Subcutaneous abdominal adipose tissue (tissue), 5 donors: Measurements from ENCODE around the gene ST6GAL1.
"Not testable (repeated sequence)": the region's sequence is repeated elsewhere in the genome, so short reads cannot be mapped to it uniquely, and the experiment has no call there.

Experiments
- H3K27ac ChIP-seq: one replicate; pipeline ENCODE4 v1.7.0; 2013; ENCODE audit warnings: low read depth, mild to moderate bottlenecking, inconsistent platforms, low read length, moderate library complexity
- H3K27me3 ChIP-seq, 5 donors: one replicate each; pipeline ENCODE4 v1.7.0; 2013; ENCODE audit warnings: low read length in 5 of 5, inconsistent platforms in 1 of 5; ENCODE audit not compliant: control insufficient read depth in 5 of 5, insufficient read depth in 4 of 5
- H3K36me3 ChIP-seq, 5 donors: one replicate each; pipeline ENCODE4 v1.7.0; 2013; ENCODE audit warnings: low read length in 5 of 5; ENCODE audit not compliant: control insufficient read depth in 5 of 5, insufficient read depth in 5 of 5
- H3K4me1 ChIP-seq, 5 donors: one replicate each; pipeline ENCODE4 v1.7.0; 2013; ENCODE audit warnings: low read length in 5 of 5, mild to moderate bottlenecking in 3 of 5, moderate library complexity in 1 of 5; ENCODE audit not compliant: control insufficient read depth in 5 of 5, insufficient read depth in 5 of 5
- H3K4me3 ChIP-seq, 5 donors: one replicate each; pipeline ENCODE4 v1.7.0; 2013; ENCODE audit warnings: low read length in 5 of 5, low read depth in 1 of 5
- H3K9ac ChIP-seq, 5 donors: one replicate each; pipeline ENCODE4 v1.7.0; 2013; ENCODE audit warnings: low read length in 5 of 5, mild to moderate bottlenecking in 4 of 5, moderate library complexity in 3 of 5
- H3K9me3 ChIP-seq, 5 donors: one replicate each; pipeline ENCODE4 v1.7.0; 2013; ENCODE audit warnings: low read length in 5 of 5; ENCODE audit not compliant: control insufficient read depth in 5 of 5
- donor health status: healthy.
- donor health status: healthy.
- donor health status: healthy.
- donor health status: healthy.
- donor health status: healthy.

The ST6GAL1 gene

DNA sequence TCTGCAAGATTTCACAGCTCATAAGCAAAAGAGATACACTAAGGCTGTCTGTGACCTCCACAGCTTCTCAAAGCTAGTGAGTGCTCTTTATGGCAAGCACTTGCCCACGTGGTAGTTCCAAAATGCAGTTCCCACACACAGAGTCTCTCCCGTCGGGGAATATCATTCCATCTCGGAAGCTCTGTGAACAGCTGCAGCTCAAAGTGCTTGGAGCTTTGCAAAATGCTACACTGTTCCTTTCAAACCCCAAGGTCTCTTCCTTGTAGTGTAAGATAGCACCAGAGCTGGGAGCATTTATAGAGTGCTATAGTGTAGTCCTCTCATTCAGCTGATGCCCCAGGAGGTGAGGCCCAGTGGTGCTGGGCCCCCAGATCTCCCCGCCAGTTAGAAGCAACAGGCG lies 36.1 kb downstream of the ST6GAL1 start:
- Histone ChIP-seq H3K4me1 (peaks cover 0 to 42% (median 11%) of the 10 kb centered on the region in 5 donors), H3K9ac (no peak overlapping the region), H3K9me3 (no peaks in the 10 kb centered on the region), H3K4me3 (no peak overlapping the region), H3K27ac (no peak overlapping the region), H3K36me3 (peaks cover 0 to 5% (median 0%) of the 10 kb centered on the region in 5 donors), H3K27me3 (peaks cover 0 to 3% (median 0%) of the 10 kb centered on the region in 5 donors)

GRCh38 chr3:186967236-186967635 lies 36.9 kb downstream of the ST6GAL1 start:
- H3K4me1 ChIP-seq: peaks cover 0 to 44% (median 11%) of the 10 kb centered on the region in 5 donors
- peak overlapping the region in 2 of 5 donors; percentile 9 to 17 for H3K4me3 ChIP-seq
- not testable (repeated sequence) for H3K9ac ChIP-seq, H3K36me3 ChIP-seq, H3K27me3 ChIP-seq, H3K9me3 ChIP-seq
- H3K27ac ChIP-seq: peak overlapping the region; percentile 30

DNA sequence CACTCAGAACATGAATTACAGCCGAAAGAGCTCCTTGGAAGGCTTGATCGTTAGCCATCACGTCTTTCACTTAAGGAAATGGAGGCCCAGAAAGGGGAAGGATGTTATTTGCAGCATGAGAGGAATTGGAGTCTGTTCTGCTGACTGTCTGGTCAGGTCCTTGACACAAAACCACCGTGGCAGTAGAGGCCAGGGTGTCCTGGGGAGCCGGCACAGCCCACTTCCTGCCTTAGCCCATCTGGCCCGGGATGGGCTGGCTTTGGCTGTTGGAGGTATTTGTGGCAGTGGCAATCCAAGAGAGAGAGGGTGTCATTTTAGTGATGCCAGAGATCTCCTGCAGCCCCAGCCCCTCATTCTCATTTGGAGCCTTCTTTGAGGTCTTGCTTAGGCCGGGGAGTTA lies 37.4 kb downstream of the ST6GAL1 start:
- H3K4me1 ChIP-seq: peaks cover 0 to 44% (median 11%) of the 10 kb centered on the region in 5 donors
- peaks cover 0 to 3% (median 0%) of the 10 kb centered on the region in 5 donors for H3K27me3 ChIP-seq
- peak overlapping the region in 2 of 5 donors; percentile 9 to 17 for H3K4me3 ChIP-seq
- H3K9me3 ChIP-seq: no peaks in the 10 kb centered on the region
- no peak overlapping the region for H3K9ac ChIP-seq
- peaks cover 0 to 9% (median 0%) of the 10 kb centered on the region in 5 donors for H3K36me3 ChIP-seq
- H3K27ac ChIP-seq: peak overlapping the region; percentile 30

DNA sequence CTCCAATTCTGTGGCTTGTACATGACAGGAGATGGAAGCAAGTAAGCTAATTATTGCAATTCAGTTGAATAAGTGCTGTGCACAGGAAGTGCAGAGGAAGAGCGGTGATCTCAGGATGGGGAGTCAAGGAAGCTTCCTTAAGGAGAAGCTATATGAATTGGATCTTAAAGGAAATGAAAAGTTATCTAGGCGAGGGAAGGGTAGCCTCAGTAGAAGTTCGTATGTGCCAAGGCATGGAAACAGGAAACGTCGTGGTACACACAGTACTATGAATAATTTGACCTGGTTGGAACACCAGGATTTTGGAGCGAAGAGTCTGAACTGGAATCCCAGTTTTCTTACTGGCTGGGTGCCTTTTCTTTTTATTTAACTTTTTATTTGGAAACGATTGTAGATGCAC lies 39.3 kb downstream of the ST6GAL1 start:
- H3K9ac ChIP-seq: no peak overlapping the region

GRCh38 chr3:186971106-186971505 lies 40.8 kb downstream of the ST6GAL1 start:
- not testable (repeated sequence) for H3K4me3 ChIP-seq, H3K9ac ChIP-seq, H3K27ac ChIP-seq, H3K27me3 ChIP-seq, H3K9me3 ChIP-seq
- Histone ChIP-seq H3K36me3 (peaks cover 0 to 16% (median 0%) of the 10 kb centered on the region in 5 donors), H3K4me1 (peaks cover 5 to 28% (median 24%) of the 10 kb centered on the region in 5 donors)

More for the DNA sequence above, 39.3 kb downstream of the ST6GAL1 start:
- Histone ChIP-seq H3K27ac (no peak overlapping the region), H3K36me3 (peaks cover 0 to 12% (median 0%) of the 10 kb centered on the region in 5 donors), H3K4me3 (no peak overlapping the region), H3K27me3 (peaks cover 0 to 3% (median 0%) of the 10 kb centered on the region in 5 donors), H3K4me1 (peaks cover 0 to 34% (median 13%) of the 10 kb centered on the region in 5 donors), H3K9me3 (no peaks in the 10 kb centered on the region)

DNA sequence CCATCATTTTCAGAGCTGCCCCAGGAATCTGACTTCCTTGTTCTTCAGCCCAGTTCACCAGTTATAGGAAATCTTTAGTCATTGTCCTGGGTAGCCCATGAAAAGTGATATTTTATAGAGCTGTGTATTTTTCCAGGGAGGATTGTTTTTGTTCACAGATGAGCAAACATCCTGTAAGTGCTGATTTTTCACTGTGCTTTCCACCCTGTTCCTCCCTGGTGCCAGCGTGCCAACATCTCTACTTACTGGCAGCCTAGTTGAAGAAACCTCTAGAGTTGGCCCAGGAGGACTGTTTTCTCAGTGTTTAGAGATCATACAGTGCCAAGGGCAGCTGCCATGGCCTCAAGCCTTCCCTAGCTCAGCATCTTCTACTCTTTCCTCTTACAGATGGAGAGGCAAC lies 41.3 kb downstream of the ST6GAL1 start:
- Histone ChIP-seq H3K4me3 (no peak overlapping the region), H3K27me3 (no peaks in the 10 kb centered on the region), H3K27ac (no peak overlapping the region), H3K9ac (no peak overlapping the region), H3K4me1 (peaks cover 4 to 31% (median 27%) of the 10 kb centered on the region in 5 donors), H3K9me3 (no peaks in the 10 kb centered on the region), H3K36me3 (peaks cover 0 to 16% (median 0%) of the 10 kb centered on the region in 5 donors)

GRCh38 chr3:186973702-186974101 lies 43.4 kb downstream of the ST6GAL1 start:
- H3K27ac ChIP-seq: no peak overlapping the region
- peaks cover 8 to 36% (median 28%) of the 10 kb centered on the region in 5 donors for H3K4me1 ChIP-seq
- H3K27me3 ChIP-seq: no peaks in the 10 kb centered on the region
- H3K4me3 ChIP-seq: no peak overlapping the region
- no peaks in the 10 kb centered on the region for H3K9me3 ChIP-seq
- H3K9ac ChIP-seq: no peak overlapping the region
- H3K36me3 ChIP-seq: peaks cover 0 to 16% (median 0%) of the 10 kb centered on the region in 5 donors

GRCh38 chr3:186974824-186975313 lies 44.5 kb downstream of the ST6GAL1 start:
- H3K27me3 ChIP-seq: no peaks in the 10 kb centered on the region
- H3K27ac ChIP-seq: no peak overlapping the region
- no peaks in the 10 kb centered on the region for H3K9me3 ChIP-seq
- peaks cover 0 to 18% (median 0%) of the 10 kb centered on the region in 5 donors for H3K36me3 ChIP-seq
- no peak overlapping the region for H3K9ac ChIP-seq
- H3K4me1 ChIP-seq: peaks cover 6 to 33% (median 28%) of the 10 kb centered on the region in 5 donors
- H3K4me3 ChIP-seq: no peak overlapping the region

- Histone ChIP-seq H3K36me3 (peaks cover 0 to 18% (median 0%) of the 10 kb centered on the region in 5 donors), H3K27me3 (no peaks in the 10 kb centered on the region), H3K4me3 (no peak overlapping the region), H3K27ac (no peak overlapping the region), H3K9ac (no peak overlapping the region), H3K4me1 (peaks cover 6 to 33% (median 29%) of the 10 kb centered on the region in 5 donors), H3K9me3 (no peaks in the 10 kb centered on the region)
Measured at GRCh38 chr3:186975726-186976125, 45.4 kb downstream of the ST6GAL1 start.

DNA sequence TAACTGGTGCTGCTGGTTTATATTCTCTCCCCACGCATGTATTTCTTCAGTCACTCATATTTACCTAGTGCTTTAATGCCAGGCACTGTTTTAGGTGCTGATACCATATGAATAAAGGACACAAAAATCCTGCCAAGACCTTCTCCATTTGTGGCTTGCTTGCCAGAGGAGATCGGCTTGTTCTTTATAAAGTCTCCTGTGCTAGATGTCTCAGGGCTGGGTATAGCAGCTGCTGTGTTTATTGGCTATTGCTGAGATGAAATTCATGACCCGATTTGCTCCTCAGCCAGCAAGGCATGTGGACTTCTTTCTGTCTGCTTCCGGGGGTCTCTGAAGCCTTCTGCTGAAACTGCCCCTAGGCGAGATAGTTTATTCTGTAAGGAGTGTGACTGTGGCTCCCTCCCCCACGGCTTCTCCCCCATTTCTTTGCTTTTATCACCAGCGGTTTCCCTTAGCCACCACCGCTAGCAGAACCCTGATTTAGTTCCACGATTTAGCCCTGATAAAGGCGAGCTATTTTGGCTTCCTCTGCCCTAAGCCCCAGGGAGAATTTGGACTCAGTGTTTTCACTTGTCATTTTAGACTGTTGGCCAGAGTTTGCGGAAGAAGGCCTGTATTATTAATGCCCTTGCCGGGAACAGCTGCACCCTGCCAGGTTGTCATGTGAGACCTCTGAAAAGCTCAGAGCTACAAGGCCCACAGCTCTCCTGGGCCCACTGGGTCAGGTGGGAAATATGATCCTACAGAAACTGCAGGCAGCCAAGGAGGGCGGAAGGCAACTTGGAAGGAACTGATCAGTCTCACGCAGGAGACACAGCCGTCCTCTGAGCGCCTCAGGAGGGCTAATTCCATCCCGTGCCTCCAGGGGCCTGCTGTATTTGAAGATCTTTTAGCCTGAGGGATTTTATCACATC lies 46.8 kb downstream of the ST6GAL1 start:
- no peaks in the 10 kb centered on the region for H3K27me3 ChIP-seq
- H3K4me1 ChIP-seq: peaks cover 6 to 33% (median 23%) of the 10 kb centered on the region in 5 donors
- peak overlapping the region in 4 of 5 donors; percentile 0 to 62 (median 49) for H3K9ac ChIP-seq
- no peaks in the 10 kb centered on the region for H3K9me3 ChIP-seq
- peaks cover 0 to 25% (median 0%) of the 10 kb centered on the region in 5 donors for H3K36me3 ChIP-seq
- peak overlapping the region; percentile 14 to 52 (median 30) for H3K4me3 ChIP-seq
- H3K27ac ChIP-seq: peak overlapping the region; percentile 85
